ENCODE data around the gene SNAPIN. TPM values are rescaled to one million over a fixed set of nuclear protein-coding genes. Genes with fewer than 3 reads are reported as not detected.

Gene SNAPIN
- total and polyA plus RNA-seq, 9 of the 15 experiments (the other 6 are each of a cell fraction or from before 2014, with no cell fraction given) = 11.2 to 43.9 (median 32.3) TPM

- intact Hi-C loops (cut with micrococcal nuclease) = no loop called here
- H3K27me3 ChIP-seq (ENCODE audit: control insufficient read depth in 2 of 2, insufficient read depth in 2 of 2, low read length in 2 of 2) = no peaks in the 10 kb centered on the region
- no peaks in the 10 kb centered on the region for H3K36me3 ChIP-seq (ENCODE audit: control insufficient read depth, insufficient read depth, low read length)
- H3K4me1 ChIP-seq (replicated peaks in 1 of 2; ENCODE audit: control insufficient read depth in 2 of 2, insufficient read depth in 2 of 2, low read length in 2 of 2) = peaks cover 9 to 30% of the 10 kb centered on the region in 2 experiments; a peak in 4 of 5 replicates
- no TSS peak for BruUV-seq (replicated peaks)
- in situ Hi-C loops (cut with MboI) = no loop called here
- no peaks in the 10 kb centered on the region for H3K9me3 ChIP-seq (replicated peaks; ENCODE audit: control insufficient read depth, insufficient read depth, low read depth, low read length)
- peak within 1 kb of the TSS; percentile 94 for H2AFZ ChIP-seq (ENCODE audit: low read depth, low read length)
- no peak for FAIRE-seq
- peak in 3 of 4 experiments; percentile 57 to 61 (median 61) for DNase-seq (ENCODE audit: extremely low read depth in 1 of 4, low spot score in 3 of 4)
- peak within 1 kb of the TSS; percentile 49; the same call in 2 of the 3 replicates for H3K27ac ChIP-seq (ENCODE audit: extremely low read depth, low read depth, low read length)
- ChIA-PET CTCF (ENCODE audit: low intra/inter-chr PET ratio) (no interaction called here), POLR2A (interaction anchor here (0.6 to 6.8 kb wide), 8 partner anchors 8 to 120 kb away, joined by 3 to 70 read pairs (median 4); partner anchors contain the start of genes S100A1 and S100A13)
- H3K9ac ChIP-seq (ENCODE audit: insufficient read depth in 1 of 2, low read depth in 2 of 2, low read length in 2 of 2) = peak within 1 kb of the TSS in 1 of 2 experiments; percentile 84; a peak in 3 of 4 replicates
- no peaks in the 10 kb centered on the region for H4K20me1 ChIP-seq (replicated peaks; ENCODE audit: control insufficient read depth, insufficient read depth, low read length)
- no peak within 1 kb of the TSS for H3K4me3 ChIP-seq
- WGBS (ENCODE audit: insufficient coverage, low coverage, missing lambda C conversion rate) = 33% methylated on average over 6 of the region's 10 CpGs
- peak; percentile 76 for ATAC-seq
- H3K9me1 ChIP-seq (ENCODE audit: control insufficient read depth, insufficient read depth, low read length) = no peaks in the 10 kb centered on the region
- H3K79me2 ChIP-seq (ENCODE audit: control insufficient read depth, insufficient read depth, low read length) = no peaks in the 10 kb centered on the region
- no peak within 1 kb of the TSS; the same call in 1 of the 2 replicates for H3K4me2 ChIP-seq (ENCODE audit: insufficient read depth, low read length)
- TF ChIP-seq, protein P1, sequence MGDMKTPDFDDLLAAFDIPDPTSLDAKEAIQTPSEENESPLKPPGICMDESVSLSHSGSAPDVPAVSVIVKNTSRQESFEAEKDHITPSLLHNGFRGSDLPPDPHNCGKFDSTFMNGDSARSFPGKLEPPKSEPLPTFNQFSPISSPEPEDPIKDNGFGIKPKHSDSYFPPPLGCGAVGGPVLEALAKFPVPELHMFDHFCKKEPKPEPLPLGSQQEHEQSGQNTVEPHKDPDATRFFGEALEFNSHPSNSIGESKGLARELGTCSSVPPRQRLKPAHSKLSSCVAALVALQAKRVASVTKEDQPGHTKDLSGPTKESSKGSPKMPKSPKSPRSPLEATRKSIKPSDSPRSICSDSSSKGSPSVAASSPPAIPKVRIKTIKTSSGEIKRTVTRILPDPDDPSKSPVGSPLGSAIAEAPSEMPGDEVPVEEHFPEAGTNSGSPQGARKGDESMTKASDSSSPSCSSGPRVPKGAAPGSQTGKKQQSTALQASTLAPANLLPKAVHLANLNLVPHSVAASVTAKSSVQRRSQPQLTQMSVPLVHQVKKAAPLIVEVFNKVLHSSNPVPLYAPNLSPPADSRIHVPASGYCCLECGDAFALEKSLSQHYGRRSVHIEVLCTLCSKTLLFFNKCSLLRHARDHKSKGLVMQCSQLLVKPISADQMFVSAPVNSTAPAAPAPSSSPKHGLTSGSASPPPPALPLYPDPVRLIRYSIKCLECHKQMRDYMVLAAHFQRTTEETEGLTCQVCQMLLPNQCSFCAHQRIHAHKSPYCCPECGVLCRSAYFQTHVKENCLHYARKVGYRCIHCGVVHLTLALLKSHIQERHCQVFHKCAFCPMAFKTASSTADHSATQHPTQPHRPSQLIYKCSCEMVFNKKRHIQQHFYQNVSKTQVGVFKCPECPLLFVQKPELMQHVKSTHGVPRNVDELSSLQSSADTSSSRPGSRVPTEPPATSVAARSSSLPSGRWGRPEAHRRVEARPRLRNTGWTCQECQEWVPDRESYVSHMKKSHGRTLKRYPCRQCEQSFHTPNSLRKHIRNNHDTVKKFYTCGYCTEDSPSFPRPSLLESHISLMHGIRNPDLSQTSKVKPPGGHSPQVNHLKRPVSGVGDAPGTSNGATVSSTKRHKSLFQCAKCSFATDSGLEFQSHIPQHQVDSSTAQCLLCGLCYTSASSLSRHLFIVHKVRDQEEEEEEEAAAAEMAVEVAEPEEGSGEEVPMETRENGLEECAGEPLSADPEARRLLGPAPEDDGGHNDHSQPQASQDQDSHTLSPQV (IDR thresholded peaks at IDR 0.05) = peak; percentile 56; the same call in 1 of the 2 replicates
- TF ChIP-seq NFIC (IDR thresholded peaks at IDR 0.05) (peak; percentile 77), NFYB (IDR thresholded peaks at IDR 0.05; ENCODE audit: extremely low read depth, insufficient read length) (no peak), MYC (IDR thresholded peaks at IDR 0.05; ENCODE audit: low read depth, low read length) (peak; percentile 41; the same call in 1 of the 2 replicates), MYC (CRISPR knock-in tag; IDR thresholded peaks at IDR 0.05; ENCODE audit: borderline replicate concordance, low read depth) (no peak), NR2C1 (IDR thresholded peaks at IDR 0.05) (no peak), NR2C1 (tag; IDR thresholded peaks at IDR 0.05) (0 out of 2 replicates have a peak, but pooled peaks have one; percentile 17), PTTG1 (tag; IDR thresholded peaks at IDR 0.05; ENCODE audit: low read depth) (no peak), MAFF (IDR thresholded peaks at IDR 0.05; ENCODE audit: low read length) (no peak), TAF15 (IDR thresholded peaks at IDR 0.05; ENCODE audit: low read depth, low read length) (no peak), BHLHE40 (IDR thresholded peaks at IDR 0.05; ENCODE audit: low read length) (peak; percentile 67)
- TF ChIP-seq, protein P2, sequence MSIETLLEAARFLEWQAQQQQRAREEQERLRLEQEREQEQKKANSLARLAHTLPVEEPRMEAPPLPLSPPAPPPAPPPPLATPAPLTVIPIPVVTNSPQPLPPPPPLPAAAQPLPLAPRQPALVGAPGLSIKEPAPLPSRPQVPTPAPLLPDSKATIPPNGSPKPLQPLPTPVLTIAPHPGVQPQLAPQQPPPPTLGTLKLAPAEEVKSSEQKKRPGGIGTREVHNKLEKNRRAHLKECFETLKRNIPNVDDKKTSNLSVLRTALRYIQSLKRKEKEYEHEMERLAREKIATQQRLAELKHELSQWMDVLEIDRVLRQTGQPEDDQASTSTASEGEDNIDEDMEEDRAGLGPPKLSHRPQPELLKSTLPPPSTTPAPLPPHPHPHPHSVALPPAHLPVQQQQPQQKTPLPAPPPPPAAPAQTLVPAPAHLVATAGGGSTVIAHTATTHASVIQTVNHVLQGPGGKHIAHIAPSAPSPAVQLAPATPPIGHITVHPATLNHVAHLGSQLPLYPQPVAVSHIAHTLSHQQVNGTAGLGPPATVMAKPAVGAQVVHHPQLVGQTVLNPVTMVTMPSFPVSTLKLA (conservative IDR thresholded peaks at IDR 0.05) = peak in 1 of 2 experiments; percentile 50; a peak in 2 of 4 replicates
Observed at GRCh38 chr1:153616144-153616916, 42.2 kb upstream of the SNAPIN start, which contains the start of gene S100A14. TSS of gene S100A14 (minus strand) at chr1:153616325. CDS start at chr1:153615858, 467 bp downstream.

All from K562 (cell line).